HG03558 (cell line): ENCODE results near the gene CDK5RAP1.
"Not testable (repeated sequence)": the region's sequence is repeated elsewhere in the genome, so short reads cannot be mapped to it uniquely, and the experiment has no call there.

Experiments used
- ATAC-seq: cut with Tn5 transposase; IDR thresholded peaks from one replicate; pipeline ENCODE4 v1.9.1; 2021; ENCODE audit warnings: moderate number of reproducible peaks; ENCODE audit not compliant: unreplicated experiment; ENCODE audit errors: extremely low read depth

The CDK5RAP1 gene

DNA sequence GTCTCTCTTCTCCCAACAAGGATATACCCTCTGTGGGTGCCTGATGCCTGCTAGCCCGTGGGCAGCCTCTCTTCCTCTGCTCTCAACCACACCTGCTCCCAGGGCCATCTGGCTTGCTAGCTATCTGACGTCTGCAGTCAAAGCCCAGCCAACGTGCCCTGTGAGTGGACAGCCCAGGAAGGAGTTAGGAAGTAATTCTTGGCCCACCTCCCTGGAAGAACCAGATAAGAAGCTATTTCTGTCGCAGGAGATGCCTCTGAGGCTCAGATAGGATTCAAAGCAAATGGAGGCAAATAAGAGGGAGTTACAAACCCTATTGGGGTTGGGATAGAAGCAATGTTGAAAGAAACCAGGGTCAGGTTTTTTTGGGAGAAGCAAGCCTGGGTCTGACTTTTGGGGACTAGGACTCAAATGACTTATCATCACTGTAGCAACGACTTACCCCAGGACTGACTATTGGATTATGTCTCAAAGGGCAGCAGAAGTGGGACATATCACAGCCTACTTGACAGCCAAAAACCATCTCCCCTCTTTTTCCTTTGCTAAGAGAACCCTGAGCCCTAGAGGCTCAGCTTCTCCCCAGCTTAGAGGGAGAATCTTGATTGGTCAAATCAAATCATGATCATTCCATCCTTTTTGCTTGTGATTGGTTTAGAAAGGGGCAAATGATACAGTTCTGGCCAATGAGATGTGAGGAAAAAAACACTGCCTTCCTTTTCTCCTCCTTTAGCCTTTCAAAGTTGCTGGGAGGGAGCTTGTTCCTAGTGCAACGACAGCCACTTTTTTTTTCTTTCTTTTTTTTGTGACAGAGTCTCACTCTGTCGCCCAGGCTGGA is 18.0 kb upstream of the CDK5RAP1 start:
- no peak for ATAC-seq

- ATAC-seq = no peak
Observed at GRCh38 chr20:33418033-33418432, 16.7 kb upstream of the CDK5RAP1 start.

DNA sequence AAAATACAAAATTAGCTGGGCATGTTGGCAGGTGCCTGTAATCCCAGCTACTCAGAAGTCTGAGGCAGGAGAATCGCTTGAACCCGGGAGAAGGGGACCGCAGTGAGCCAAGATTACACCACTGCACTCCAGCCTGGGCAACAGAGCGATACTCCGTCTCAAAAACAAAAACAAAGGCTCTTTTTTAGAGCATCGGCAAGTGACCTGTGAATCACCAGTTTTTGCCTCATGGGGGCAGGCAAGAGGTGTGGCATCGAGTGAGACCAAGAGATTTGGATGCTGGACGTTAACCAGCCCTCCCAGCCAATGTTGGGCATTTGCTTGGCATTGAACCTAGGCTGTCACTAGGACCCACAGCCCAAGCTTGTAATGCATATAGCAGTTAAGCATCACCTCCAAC is 14.6 kb upstream of the CDK5RAP1 start:
- no peak for ATAC-seq

DNA sequence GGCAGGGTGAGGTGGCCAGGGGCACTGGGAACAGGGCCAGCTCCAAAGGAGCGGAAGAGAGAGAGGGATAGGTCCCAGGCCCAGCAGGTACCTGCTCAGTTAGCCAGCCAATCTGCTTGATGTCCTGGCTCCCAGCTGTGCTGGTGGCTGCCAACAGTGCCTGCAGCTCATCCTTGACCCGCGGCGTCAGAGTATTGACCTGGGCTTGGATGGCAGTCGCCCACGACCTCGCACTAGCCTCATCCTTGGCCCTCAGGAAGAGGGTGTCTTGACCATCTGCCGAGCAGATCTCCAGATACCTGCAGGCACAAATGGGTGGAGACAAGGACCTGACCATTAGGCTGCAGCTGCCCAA is 11.1 kb upstream of the CDK5RAP1 start:
- ATAC-seq = no peak

DNA sequence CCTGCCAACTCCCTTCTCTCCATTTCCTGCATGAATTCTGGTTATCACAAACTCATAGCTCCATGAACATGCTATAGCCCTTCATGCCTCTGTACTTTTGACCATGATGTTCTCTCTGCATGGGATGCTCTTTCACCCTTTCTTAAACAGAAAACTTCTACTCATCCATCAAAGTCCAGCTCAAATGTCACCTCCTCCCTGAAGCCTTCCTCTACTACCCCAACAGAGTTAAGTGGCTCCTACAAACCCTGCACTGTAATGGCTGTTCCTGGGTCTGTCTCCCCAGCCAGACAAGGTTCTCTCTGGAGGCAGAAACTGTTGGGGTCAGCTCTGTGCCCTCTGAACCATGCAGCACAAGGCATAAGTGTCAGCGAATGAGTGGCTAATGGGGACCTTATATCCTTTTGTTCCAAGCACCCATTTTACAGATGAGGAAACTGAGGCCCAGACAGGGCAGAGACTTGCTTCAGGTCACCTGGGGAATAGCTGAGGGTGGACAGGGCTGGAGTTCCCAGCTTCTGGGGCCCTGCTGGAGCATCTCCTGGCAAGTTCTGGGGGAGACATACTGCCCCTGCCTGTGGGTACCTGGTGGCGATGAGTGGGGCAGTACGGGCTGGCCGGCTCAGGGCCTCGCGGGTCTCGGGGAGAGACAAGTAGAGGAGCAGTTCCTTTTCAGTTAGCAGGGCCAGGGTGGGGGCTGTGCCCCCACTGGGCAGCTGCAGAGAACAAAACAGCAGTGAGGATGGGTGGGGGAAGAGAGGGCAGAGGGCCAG is 10.6 kb upstream of the CDK5RAP1 start:
- ATAC-seq = no peak

DNA sequence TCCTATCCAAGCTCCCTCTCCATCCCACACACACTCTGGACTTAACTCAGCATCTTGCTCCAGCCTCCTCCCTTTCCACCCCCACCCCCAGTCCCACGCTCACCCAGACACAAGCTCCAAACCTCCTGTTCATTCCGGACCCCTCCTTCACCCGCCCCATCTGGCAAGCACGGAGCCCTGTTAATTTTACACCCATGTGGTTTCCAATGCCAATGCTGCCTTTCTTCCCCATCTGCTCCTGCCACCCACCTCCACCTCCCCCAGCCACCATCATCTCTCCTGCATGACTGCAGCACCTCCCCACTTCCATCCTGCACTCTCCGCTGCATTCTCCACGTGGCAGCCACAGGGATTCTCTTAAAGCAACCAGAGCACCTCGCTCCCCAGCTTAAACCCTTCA is 9.9 kb upstream of the CDK5RAP1 start:
- no peak for ATAC-seq

- no peak for ATAC-seq
Observed at GRCh38 chr20:33410081-33410742, 8.9 kb upstream of the CDK5RAP1 start.

GRCh38 chr20:33408716-33409654 is 7.7 kb upstream of the CDK5RAP1 start:
- no peak for ATAC-seq

- no peak for ATAC-seq
Observed at GRCh38 chr20:33408313-33408712, 7.0 kb upstream of the CDK5RAP1 start.

DNA sequence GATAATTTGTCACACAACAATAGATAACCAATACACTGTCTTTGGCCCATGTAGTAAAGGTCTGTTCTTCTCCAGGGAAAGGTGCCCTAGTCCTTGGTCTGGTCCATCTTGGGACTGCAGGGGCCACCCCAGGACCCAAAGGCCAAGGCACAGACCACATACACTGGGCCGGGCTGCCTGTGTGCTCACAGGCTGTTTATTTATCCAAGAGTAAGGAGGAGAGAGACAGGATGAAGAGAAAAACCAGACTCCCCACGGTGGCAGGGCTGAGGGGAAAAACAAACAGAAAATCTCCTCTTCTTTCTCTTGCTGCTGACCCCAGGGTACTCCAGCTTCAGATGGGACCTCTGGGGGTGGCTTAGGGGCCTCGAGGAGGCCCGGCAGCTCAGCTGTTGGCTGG is 6.5 kb upstream of the CDK5RAP1 start:
- ATAC-seq = no peak

DNA sequence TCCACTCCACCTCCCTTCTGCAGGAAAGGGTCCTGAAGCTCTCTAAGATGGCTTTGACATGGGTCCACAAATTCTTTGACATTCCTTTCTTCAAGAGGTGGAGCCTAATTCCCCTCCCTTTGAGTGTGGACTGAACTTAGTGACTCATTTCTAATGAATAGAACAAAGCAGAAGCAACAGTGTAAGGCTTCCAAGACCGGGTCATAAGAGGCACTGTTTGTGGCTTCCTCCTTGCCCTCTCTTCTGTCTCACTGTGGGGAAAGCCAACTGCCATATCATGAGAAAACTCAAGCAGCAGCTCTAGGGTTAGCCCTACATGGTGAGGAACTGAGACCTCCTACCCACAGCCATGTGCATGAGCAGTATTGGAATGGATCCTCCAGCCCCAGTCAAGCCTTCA is 5.9 kb upstream of the CDK5RAP1 start:
- ATAC-seq = no peak

DNA sequence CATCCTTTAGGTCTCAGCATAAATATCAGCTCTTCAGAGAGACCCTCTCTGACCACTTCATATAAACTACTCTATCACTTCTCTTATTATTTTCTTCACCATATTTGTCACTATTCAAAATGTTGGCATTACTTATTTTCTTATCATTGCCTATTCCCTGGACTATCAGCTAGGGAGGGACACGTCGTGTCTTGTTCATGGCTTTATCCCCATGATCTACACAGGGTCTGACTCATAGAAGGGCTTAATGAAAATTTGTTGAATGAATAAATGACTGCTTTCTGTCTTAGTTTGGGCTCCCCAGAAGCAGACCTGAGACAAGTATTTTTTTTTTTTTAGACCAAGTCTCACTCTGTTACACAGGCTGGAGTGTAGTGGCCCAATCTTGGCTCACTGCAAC is 3.0 kb upstream of the CDK5RAP1 start:
- no peak for ATAC-seq

GRCh38 chr20:33401921-33402369 is 626 bp upstream of the CDK5RAP1 start:
- ATAC-seq = no peak

DNA sequence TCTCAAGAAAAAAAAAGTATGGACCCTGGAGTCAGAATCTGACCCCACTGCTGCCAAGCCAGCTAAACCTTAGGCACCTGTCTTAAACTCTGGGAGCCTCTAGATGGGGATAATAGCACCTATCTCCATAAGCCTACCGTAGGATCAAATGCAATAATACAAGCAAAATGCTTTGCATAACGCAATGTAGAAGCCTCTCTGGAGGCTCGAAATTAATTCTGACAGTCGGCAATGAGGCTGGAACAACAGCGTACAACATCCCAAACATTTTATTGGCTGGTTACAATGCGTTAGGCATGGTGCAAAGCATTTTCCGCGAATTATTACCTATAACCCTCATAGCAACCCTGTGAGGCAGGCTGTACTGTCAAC is 521 bp downstream of the CDK5RAP1 start:
- ATAC-seq = no peak

- no peak for ATAC-seq
Observed at GRCh38 chr20:33399924-33400323, 1.4 kb downstream of the CDK5RAP1 start.

- ATAC-seq = no peak
Observed at GRCh38 chr20:33394718-33395117, 6.6 kb downstream of the CDK5RAP1 start.

- no peak for ATAC-seq
Observed at GRCh38 chr20:33393609-33394008, 7.7 kb downstream of the CDK5RAP1 start.

- ATAC-seq = no peak
Observed at GRCh38 chr20:33391722-33392415, 9.4 kb downstream of the CDK5RAP1 start.

DNA sequence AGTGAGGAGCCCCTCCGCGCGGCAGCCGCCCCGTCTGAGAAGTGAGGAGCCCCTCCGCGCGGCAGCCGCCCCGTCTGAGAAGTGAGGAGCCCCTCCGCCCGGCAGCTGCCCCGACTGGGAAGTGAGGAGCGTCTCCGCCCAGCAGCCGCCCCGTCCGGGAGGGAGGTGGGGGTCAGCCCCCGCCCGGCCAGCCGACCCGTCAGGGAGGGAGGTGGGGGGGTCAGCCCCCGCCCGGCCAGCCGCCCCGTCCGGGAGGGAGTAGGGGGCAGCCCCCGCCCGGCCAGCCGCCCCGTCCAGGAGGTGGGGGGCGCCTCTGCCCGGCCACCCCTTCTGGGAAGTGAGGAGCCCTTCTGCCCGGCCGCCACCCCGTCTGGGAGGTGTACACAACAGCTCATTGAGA is 12.0 kb downstream of the CDK5RAP1 start:
- not testable (repeated sequence) for ATAC-seq

GRCh38 chr20:33388268-33388667 is 13.1 kb downstream of the CDK5RAP1 start:
- no peak for ATAC-seq
